SK-N-MC (cell line): ENCODE results near the gene CYB5R3.
"Not testable (repeated sequence)": the region's sequence is repeated elsewhere in the genome, so short reads cannot be mapped to it uniquely, and the experiment has no call there.

Source experiments
- DNase-seq: peaks from one replicate; pipeline ENCODE4 v3.0.0-alpha.2; 2011; ENCODE audit warnings: low read depth, low spot score
- H3K27ac ChIP-seq: fragments of 200-600 bp; sonication (generic); 2 replicates; pipeline ENCODE4 v1.5.1; 2016; ENCODE audit warnings: mixed run types
- H3K36me3 ChIP-seq: fragments of 200-600 bp; sonication (generic); 2 replicates; pipeline ENCODE4 v1.6.1; 2017; ENCODE audit warnings: antibody characterized with exemption, low read length, mixed read lengths; ENCODE audit not compliant: insufficient read depth
- H3K4me3 ChIP-seq: fragments of 200-600 bp; sonication (generic); 2 replicates; pipeline ENCODE4 v1.5.1; 2016
- H3K9ac ChIP-seq: fragments of 200-600 bp; sonication (generic); 2 replicates; pipeline ENCODE4 v1.8.0; 2017; ENCODE audit warnings: mixed run types, mixed read lengths; ENCODE audit not compliant: insufficient read length
- H3K9me3 ChIP-seq: fragments of 200-600 bp; sonication (generic); 2 replicates; pipeline ENCODE4 v1.6.1; 2017; ENCODE audit warnings: low read depth, mild to moderate bottlenecking, antibody characterized with exemption, low read length, moderate library complexity, mixed read lengths
- EZH2 ChIP-seq: fragments of 200-600 bp; sonication (generic); IDR thresholded peaks from one replicate; pipeline ENCODE4 v1.6.1; 2017; ENCODE audit warnings: antibody characterized with exemption
- FOXP2 ChIP-seq: optimal IDR thresholded peaks from 2 replicates; pipeline ENCODE3; 2011; ENCODE audit warnings: mild to moderate bottlenecking, moderate library complexity; ENCODE audit not compliant: insufficient read depth; ENCODE audit errors: extremely low read length, control extremely low read depth
- POLR2AphosphoS5 ChIP-seq: IDR thresholded peaks from 2 replicates; pipeline ENCODE4 v1.6.1; 2012; ENCODE audit warnings: mild to moderate bottlenecking, low read depth, low read length, borderline replicate concordance

Gene CYB5R3

GRCh38 chr22:42595434-42595833 lies 53.8 kb downstream of the CYB5R3 start:
- TF ChIP-seq EZH2 (no peak), FOXP2 (no peak), POLR2AphosphoS5 (no peak)
- Histone ChIP-seq H3K9me3 (no peaks in the 10 kb centered on the region), H3K27ac (no peak overlapping the region), H3K4me3 (no peak overlapping the region), H3K9ac (no peak overlapping the region), H3K36me3 (peaks cover 81% of the 10 kb centered on the region)
- DNase-seq: no peak

GRCh38 chr22:42591987-42592386 lies 57.2 kb downstream of the CYB5R3 start:
- peaks cover 77% of the 10 kb centered on the region for H3K36me3 ChIP-seq
- TF ChIP-seq EZH2 (no peak), FOXP2 (no peak), POLR2AphosphoS5 (no peak)

GRCh38 chr22:42587588-42588175 lies 61.5 kb downstream of the CYB5R3 start:
- H3K27ac ChIP-seq: no peak overlapping the region
- no peaks in the 10 kb centered on the region for H3K9me3 ChIP-seq
- H3K4me3 ChIP-seq: no peak overlapping the region
- TF ChIP-seq FOXP2: no peak
- no peak for TF ChIP-seq EZH2
- TF ChIP-seq POLR2AphosphoS5: no peak
- H3K36me3 ChIP-seq: peaks cover 77% of the 10 kb centered on the region
- no peak for DNase-seq
- H3K9ac ChIP-seq: no peak overlapping the region

More at GRCh38 chr22:42591987-42592386, 57.2 kb downstream of the CYB5R3 start:
- Histone ChIP-seq H3K27ac (no peak overlapping the region), H3K9me3 (no peaks in the 10 kb centered on the region), H3K9ac (no peak overlapping the region), H3K4me3 (no peak overlapping the region)
- DNase-seq: no peak

- no peaks in the 10 kb centered on the region for H3K9me3 ChIP-seq
- no peak overlapping the region for H3K9ac ChIP-seq
- H3K4me3 ChIP-seq: no peak overlapping the region
- no peak for DNase-seq
- H3K36me3 ChIP-seq: peaks cover 64% of the 10 kb centered on the region
- TF ChIP-seq POLR2AphosphoS5 (no peak), EZH2 (no peak), FOXP2 (no peak)
- no peak overlapping the region for H3K27ac ChIP-seq
These were observed 62.8 kb downstream of the CYB5R3 start for GRCh38 chr22:42586381-42586780.

- DNase-seq: no peak
- TF ChIP-seq FOXP2: no peak
- no peak for TF ChIP-seq EZH2
- no peak for TF ChIP-seq POLR2AphosphoS5
- no peak overlapping the region for H3K9ac ChIP-seq
- peaks cover 55% of the 10 kb centered on the region for H3K36me3 ChIP-seq
- no peak overlapping the region for H3K4me3 ChIP-seq
- H3K9me3 ChIP-seq: no peaks in the 10 kb centered on the region
- H3K27ac ChIP-seq: no peak overlapping the region
These were observed 64.1 kb downstream of the CYB5R3 start for GRCh38 chr22:42585096-42585495.

GRCh38 chr22:42584364-42584940 lies 64.7 kb downstream of the CYB5R3 start:
- peaks cover 54% of the 10 kb centered on the region for H3K36me3 ChIP-seq
- H3K27ac ChIP-seq: no peak overlapping the region

GRCh38 chr22:42582987-42583386 lies 66.2 kb downstream of the CYB5R3 start:
- no peak for TF ChIP-seq FOXP2
- no peak for TF ChIP-seq EZH2
- TF ChIP-seq POLR2AphosphoS5: no peak
- no peak for DNase-seq
- peaks cover 61% of the 10 kb centered on the region for H3K36me3 ChIP-seq
- H3K27ac ChIP-seq: peak overlapping the region; percentile 68; the same call in 1 of the 2 replicates
- H3K4me3 ChIP-seq: no peak overlapping the region
- no peak overlapping the region for H3K9ac ChIP-seq
- no peaks in the 10 kb centered on the region for H3K9me3 ChIP-seq

More at GRCh38 chr22:42584364-42584940, 64.7 kb downstream of the CYB5R3 start:
- Histone ChIP-seq H3K4me3 (no peak overlapping the region), H3K9ac (no peak overlapping the region), H3K9me3 (no peaks in the 10 kb centered on the region)
- DNase-seq: no peak
- TF ChIP-seq POLR2AphosphoS5 (no peak), FOXP2 (no peak), EZH2 (no peak)

- Histone ChIP-seq H3K9me3 (no peaks in the 10 kb centered on the region), H3K36me3 (peaks cover 58% of the 10 kb centered on the region), H3K9ac (peak overlapping the region; percentile 88), H3K4me3 (peak overlapping the region; percentile 84), H3K27ac (peak overlapping the region; percentile 68)
- no peak for DNase-seq
- TF ChIP-seq POLR2AphosphoS5: peak; percentile 85
- TF ChIP-seq EZH2: no peak
- no peak for TF ChIP-seq FOXP2
These were observed 67.2 kb downstream of the CYB5R3 start for GRCh38 chr22:42581762-42582716.

GRCh38 chr22:42581194-42581761 lies 67.9 kb downstream of the CYB5R3 start:
- not testable (repeated sequence) for H3K27ac ChIP-seq, DNase-seq, H3K9me3 ChIP-seq
- Histone ChIP-seq H3K36me3 (peaks cover 50% of the 10 kb centered on the region), H3K4me3 (peak overlapping the region; percentile 84), H3K9ac (peak overlapping the region; percentile 88)

- peaks cover 38% of the 10 kb centered on the region for H3K36me3 ChIP-seq
- not testable (repeated sequence) for DNase-seq, H3K27ac ChIP-seq, H3K9ac ChIP-seq, H3K4me3 ChIP-seq, H3K9me3 ChIP-seq
These were observed 69.2 kb downstream of the CYB5R3 start for GRCh38 chr22:42580040-42580439.
